NCI-H1436 (cell line): ENCODE measurements around the gene H2BK1.

Source experiments
- DNase-seq: peaks from one replicate; lab custom pipeline; 2025; lab: John Stamatoyannopoulos, UW

H2BK1 gene

GRCh38 chr7:151232091-151232916, 22.0 kb upstream of the H2BK1 start, which contains the start of gene CHPF2:
Gene CHPF2, plus strand, starts transcription at chr7:151232483. Its CDS starts 1,529 bp downstream, at chr7:151234012.
- DNase-seq: peak; percentile 68

- no peak for DNase-seq
Observed at GRCh38 chr7:151231080-151231479, 20.8 kb upstream of the H2BK1 start.

GRCh38 chr7:151229249-151229648, 19.0 kb upstream of the H2BK1 start:
- DNase-seq: no peak

- DNase-seq: no peak
Observed at GRCh38 chr7:151228024-151228866, 18.0 kb upstream of the H2BK1 start.

GRCh38 chr7:151226875-151227782, 16.8 kb upstream of the H2BK1 start, which contains the start of gene ABCF2:
Gene ABCF2, minus strand, starts transcription at chr7:151227205. Its CDS starts 747 bp downstream, at chr7:151226458.
- peak; percentile 96 for DNase-seq

GRCh38 chr7:151226560-151226874, 16.2 kb upstream of the H2BK1 start:
- DNase-seq: no peak

- no peak for DNase-seq
Observed at GRCh38 chr7:151225948-151226510, 15.7 kb upstream of the H2BK1 start.

GRCh38 chr7:151223728-151224127, 13.4 kb upstream of the H2BK1 start:
- DNase-seq: no peak

- no peak for DNase-seq
Observed at GRCh38 chr7:151218170-151218569, 7.9 kb upstream of the H2BK1 start.

GRCh38 chr7:151215396-151215795, 5.1 kb upstream of the H2BK1 start:
- DNase-seq: no peak

GRCh38 chr7:151213826-151214225, 3.5 kb upstream of the H2BK1 start:
- no peak for DNase-seq

- no peak for DNase-seq
Observed at GRCh38 chr7:151212626-151213025, 2.3 kb upstream of the H2BK1 start.

- no peak for DNase-seq
Observed at GRCh38 chr7:151211155-151211772, 976 bp upstream of the H2BK1 start.

GRCh38 chr7:151209588-151209987, 700 bp downstream of the H2BK1 start:
- no peak for DNase-seq

- DNase-seq: no peak
Observed at GRCh38 chr7:151208253-151208862, 1.9 kb downstream of the H2BK1 start.

- DNase-seq: no peak
Observed at GRCh38 chr7:151207804-151208203, 2.5 kb downstream of the H2BK1 start.

GRCh38 chr7:151207315-151207714, 3.0 kb downstream of the H2BK1 start:
- no peak for DNase-seq

- no peak for DNase-seq
Observed at GRCh38 chr7:151206914-151207313, 3.4 kb downstream of the H2BK1 start.

GRCh38 chr7:151205730-151206129, 4.6 kb downstream of the H2BK1 start:
- no peak for DNase-seq

- no peak for DNase-seq
Observed at GRCh38 chr7:151204383-151205032, 5.8 kb downstream of the H2BK1 start.
